Astrocyte of the spinal cord (primary cell): ENCODE data around the gene SPZ1.
"Not testable (repeated sequence)": the region's sequence is repeated elsewhere in the genome, so short reads cannot be mapped to it uniquely, and the experiment has no call there.

ENCODE experiments used
- DNase-seq: peaks from one replicate; pipeline ENCODE4 v3.0.0; 2011; ENCODE audit warnings: low read depth, low spot score
- H3K4me3 ChIP-seq: 2 replicates; pipeline ENCODE4 v1.5.1; 2011; ENCODE audit warnings: low read depth, mild to moderate bottlenecking, low read length, moderate library complexity
- in situ Hi-C: cut with HindIII; loops from 2 replicates; pipeline ENCODE4 v1.10.0; 2017; ENCODE audit warnings: low sequenced_read_pairs
- TF ChIP-seq, protein P1 (sequence below): IDR thresholded peaks from 2 replicates; pipeline ENCODE4 v1.5.1; 2012; ENCODE audit warnings: low read depth, mild to moderate bottlenecking, low read length, inconsistent platforms

The SPZ1 gene

DNA sequence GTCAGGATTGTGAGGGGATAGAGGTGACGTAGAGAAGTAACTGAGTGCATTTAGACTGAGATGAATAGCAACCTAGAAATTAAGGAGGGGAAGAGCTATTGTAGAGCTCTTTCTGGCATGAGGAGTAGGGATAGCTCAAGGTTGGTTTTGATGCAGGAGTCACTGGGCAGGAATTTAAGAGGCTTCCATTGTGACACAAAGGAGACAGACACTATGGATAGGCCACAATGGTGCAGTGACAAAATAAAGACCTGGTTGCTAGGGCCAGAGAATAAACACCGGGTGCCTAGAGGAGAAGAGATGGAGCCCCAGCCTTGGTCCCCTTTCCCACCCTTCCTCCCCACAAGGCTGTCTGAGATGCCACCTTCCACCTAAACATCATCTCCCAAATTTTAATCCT lies at the start of gene SPZ1:
Gene SPZ1 (plus strand): TSS at position 301 of the 400 bp plus-strand sequence. CDS start 214 bp downstream, outside the sequence.
- no peak within 1 kb of the TSS for H3K4me3 ChIP-seq
- in situ Hi-C loops: no loop called here
- TF ChIP-seq, protein P1, sequence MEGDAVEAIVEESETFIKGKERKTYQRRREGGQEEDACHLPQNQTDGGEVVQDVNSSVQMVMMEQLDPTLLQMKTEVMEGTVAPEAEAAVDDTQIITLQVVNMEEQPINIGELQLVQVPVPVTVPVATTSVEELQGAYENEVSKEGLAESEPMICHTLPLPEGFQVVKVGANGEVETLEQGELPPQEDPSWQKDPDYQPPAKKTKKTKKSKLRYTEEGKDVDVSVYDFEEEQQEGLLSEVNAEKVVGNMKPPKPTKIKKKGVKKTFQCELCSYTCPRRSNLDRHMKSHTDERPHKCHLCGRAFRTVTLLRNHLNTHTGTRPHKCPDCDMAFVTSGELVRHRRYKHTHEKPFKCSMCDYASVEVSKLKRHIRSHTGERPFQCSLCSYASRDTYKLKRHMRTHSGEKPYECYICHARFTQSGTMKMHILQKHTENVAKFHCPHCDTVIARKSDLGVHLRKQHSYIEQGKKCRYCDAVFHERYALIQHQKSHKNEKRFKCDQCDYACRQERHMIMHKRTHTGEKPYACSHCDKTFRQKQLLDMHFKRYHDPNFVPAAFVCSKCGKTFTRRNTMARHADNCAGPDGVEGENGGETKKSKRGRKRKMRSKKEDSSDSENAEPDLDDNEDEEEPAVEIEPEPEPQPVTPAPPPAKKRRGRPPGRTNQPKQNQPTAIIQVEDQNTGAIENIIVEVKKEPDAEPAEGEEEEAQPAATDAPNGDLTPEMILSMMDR: no peak
- no peak for DNase-seq

DNA sequence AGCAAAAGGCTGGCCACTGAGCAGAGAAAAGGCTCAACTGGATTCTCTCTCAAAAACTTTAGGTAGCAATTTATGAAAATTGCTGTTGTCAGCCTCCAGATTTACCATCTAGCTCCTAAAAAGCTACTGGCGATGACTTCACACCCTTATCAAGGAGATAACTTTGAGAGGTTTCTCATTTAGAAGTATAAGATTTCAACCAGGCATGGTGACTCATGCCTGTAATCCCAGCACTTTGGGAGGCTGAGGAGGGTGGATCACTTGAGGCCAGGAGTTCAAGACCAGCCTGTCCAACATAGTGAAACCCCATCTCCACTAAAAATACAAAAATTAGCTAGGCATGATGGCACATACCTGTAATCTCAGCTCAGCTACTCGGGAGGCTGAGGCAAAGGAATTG lies 49.3 kb upstream of the SPZ1 start:
- in situ Hi-C loops, DNase-seq, H3K4me3 ChIP-seq: not testable (repeated sequence)

DNA sequence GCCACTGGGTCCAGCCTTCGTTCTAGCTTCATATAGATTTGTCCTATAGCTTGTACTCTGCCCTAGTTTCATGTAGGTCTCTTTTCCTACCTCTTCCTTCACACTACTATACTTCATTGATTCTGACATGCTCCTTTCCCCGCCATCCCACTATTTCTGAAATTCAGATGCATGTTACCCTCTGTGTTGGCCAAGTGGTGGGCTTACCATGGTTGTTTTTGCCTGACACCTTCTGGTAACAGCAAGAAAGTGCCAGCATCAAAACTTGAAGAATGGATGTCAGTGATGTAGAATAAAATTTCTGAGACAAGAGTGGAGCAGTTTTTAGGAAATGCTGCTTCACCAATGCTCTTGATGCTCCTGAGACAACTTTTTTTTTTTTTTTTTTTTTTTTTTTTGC lies 44.5 kb upstream of the SPZ1 start:
- DNase-seq: peak; percentile 21
- in situ Hi-C loops: no loop called here
- TF ChIP-seq, protein P1: peak; percentile 61
- H3K4me3 ChIP-seq: no peak overlapping the region

DNA sequence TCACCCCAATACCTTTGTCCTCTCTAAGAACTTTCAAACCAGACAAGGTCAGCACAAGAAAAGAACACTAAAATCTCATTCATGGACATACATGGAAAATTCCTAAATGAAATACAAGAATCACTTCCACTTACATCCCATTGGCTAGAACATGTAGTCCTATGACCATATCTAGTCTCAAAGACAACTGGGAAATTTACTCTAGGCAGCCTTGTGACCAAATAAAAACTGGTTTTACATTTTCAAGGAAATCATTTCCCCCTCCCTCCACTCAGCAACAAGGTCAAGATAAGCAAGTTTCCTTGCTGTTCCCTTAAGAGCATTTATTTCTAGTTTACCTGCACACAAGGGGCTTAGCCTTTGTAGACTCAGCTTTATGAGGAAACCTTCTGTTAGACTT lies 43.6 kb upstream of the SPZ1 start:
- no peak overlapping the region for H3K4me3 ChIP-seq
- in situ Hi-C loops: no loop called here
- TF ChIP-seq, protein P1: no peak
- no peak for DNase-seq

DNA sequence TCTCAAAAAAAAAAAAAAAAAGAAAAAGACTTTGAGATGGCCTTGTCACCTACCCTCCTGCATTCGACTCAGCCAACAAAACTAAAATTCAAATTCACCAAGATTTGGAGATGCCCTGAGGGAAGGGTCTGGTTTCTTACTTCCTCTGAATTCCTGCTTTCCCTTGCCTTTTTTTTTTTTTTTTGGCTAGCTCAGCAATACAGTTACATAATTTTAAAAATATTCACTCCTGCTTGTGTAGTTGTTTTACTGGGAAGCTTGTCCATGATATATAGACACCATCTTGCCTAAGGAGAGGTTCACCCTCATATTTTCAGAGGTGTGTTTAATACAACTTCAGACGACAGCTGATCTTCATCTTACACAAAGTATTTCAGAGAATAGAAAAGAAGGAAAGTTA lies 42.6 kb upstream of the SPZ1 start:
- in situ Hi-C loops: no loop called here
- TF ChIP-seq, protein P1: no peak
- DNase-seq: no peak

GRCh38 chr5:80282054-80282453 lies 37.7 kb upstream of the SPZ1 start:
- DNase-seq: no peak
- H3K4me3 ChIP-seq: no peak overlapping the region
- in situ Hi-C loops: no loop called here
- TF ChIP-seq, protein P1: no peak

More for the DNA sequence above, 42.6 kb upstream of the SPZ1 start:
- H3K4me3 ChIP-seq: no peak overlapping the region

DNA sequence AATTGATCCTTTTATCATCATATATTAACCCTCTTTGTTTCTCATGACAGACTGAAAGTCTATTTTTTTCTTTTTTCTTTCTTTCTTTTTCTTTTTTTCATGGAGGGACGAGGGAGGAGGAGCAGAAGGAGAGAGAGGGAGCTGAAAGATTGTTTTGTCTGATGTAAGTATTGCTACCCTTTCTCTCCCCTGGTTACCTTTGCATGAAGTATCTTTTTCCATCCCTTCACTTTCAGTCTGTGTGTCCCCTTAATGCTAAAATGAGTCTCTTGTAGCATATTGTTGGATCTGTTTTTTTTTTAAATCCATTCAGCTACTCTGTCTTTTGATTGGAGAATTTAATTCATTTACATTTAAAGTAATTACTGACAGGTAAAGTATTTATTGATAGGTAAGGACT lies 36.4 kb upstream of the SPZ1 start:
- TF ChIP-seq, protein P1: no peak
- no peak for DNase-seq
- in situ Hi-C loops: no loop called here
- H3K4me3 ChIP-seq: no peak overlapping the region
